Measurements from ENCODE around the gene ERCC5.

ERCC5 gene

DNA sequence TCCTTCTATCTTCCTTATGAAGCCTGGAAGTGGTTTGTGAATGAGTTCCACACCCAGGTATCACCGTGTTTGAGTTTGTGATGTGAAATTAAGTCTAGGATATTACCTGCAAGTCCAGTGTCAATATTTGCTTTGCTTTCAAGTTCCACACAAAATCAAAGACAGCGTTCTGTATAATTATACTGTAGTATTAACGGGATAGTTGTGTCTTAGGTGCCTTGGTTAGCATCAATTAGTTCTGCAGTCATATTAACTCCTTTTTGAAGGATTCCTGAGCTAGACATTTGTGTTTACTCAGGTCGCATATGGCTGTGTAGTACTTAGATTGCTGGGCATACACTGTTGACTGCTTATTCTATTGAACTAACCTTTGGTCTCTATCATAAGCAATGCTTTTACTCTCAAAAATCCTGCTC, 54.4 kb downstream of the ERCC5 start:
- Mint-ChIP-seq H3K36me3 (ENCODE audit: low read depth) (no peaks in the 10 kb centered on the region), H3K4me1 (peaks cover 21% of the 10 kb centered on the region), H3K4me3 (no peak overlapping the region), H3K9me3 (no peaks in the 10 kb centered on the region), H3K27me3 (ENCODE audit: low read depth, poor library complexity) (no peaks in the 10 kb centered on the region), H3K27ac (no peak overlapping the region)
- DNase-seq, result no peak
- TF ChIP-seq, protein P1, sequence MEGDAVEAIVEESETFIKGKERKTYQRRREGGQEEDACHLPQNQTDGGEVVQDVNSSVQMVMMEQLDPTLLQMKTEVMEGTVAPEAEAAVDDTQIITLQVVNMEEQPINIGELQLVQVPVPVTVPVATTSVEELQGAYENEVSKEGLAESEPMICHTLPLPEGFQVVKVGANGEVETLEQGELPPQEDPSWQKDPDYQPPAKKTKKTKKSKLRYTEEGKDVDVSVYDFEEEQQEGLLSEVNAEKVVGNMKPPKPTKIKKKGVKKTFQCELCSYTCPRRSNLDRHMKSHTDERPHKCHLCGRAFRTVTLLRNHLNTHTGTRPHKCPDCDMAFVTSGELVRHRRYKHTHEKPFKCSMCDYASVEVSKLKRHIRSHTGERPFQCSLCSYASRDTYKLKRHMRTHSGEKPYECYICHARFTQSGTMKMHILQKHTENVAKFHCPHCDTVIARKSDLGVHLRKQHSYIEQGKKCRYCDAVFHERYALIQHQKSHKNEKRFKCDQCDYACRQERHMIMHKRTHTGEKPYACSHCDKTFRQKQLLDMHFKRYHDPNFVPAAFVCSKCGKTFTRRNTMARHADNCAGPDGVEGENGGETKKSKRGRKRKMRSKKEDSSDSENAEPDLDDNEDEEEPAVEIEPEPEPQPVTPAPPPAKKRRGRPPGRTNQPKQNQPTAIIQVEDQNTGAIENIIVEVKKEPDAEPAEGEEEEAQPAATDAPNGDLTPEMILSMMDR (IDR thresholded peaks at IDR 0.05), result no peak

- Mint-ChIP-seq H3K4me3 (no peak overlapping the region), H3K27me3 (ENCODE audit: low read depth, poor library complexity) (no peaks in the 10 kb centered on the region), H3K36me3 (ENCODE audit: low read depth) (no peaks in the 10 kb centered on the region), H3K9me3 (no peaks in the 10 kb centered on the region), H3K27ac (no peak overlapping the region), H3K4me1 (peaks cover 21% of the 10 kb centered on the region)
- DNase-seq, result no peak
- TF ChIP-seq, protein P1 (IDR thresholded peaks at IDR 0.05), result no peak
These were observed 55.2 kb downstream of the ERCC5 start for GRCh38 chr13:102901056-102901455.

DNA sequence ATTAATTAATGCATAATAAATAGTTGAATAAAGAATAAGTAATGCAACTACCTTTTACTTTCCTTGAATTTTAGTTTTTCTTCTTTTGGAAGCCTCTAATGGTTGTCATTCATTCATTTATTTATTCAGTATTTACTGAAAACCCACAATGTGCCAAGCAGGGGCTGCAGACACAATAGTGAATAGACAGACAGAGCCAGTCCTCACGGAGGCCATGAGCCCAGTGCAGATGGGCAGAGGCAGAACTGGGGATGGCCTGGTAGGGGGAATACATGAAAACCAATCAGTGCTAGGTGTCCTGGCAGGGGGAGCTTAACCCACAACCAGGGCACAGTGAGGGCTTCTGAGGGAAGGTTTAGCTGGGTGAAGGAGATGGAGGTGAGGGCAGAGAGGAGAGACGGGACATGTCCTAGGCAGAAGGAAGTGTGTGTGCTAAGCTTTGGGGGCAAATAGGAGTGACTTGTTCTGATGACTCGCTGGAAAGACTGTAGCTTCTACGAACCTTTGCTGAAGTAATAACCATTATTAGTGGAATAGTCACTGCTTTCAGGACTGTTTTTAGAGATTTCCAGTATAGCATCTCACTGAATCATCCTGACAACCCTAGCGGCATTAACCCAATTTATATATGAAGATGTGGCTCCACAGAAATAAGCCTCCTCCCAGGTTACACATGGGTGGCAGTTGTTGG, 55.9 kb downstream of the ERCC5 start:
- H3K9me3 Mint-ChIP-seq, result no peaks in the 10 kb centered on the region
- H3K4me1 Mint-ChIP-seq, result peaks cover 21% of the 10 kb centered on the region
- TF ChIP-seq, protein P1 (IDR thresholded peaks at IDR 0.05), result no peak
- H3K4me3 Mint-ChIP-seq, result no peak overlapping the region
- no peaks in the 10 kb centered on the region for H3K27me3 Mint-ChIP-seq (ENCODE audit: low read depth, poor library complexity)
- H3K27ac Mint-ChIP-seq, result no peak overlapping the region
- DNase-seq, result no peak
- no peaks in the 10 kb centered on the region for H3K36me3 Mint-ChIP-seq (ENCODE audit: low read depth)

GRCh38 chr13:102902789-102903347, 57.0 kb downstream of the ERCC5 start:
- H3K4me3 Mint-ChIP-seq, result no peak overlapping the region
- no peaks in the 10 kb centered on the region for H3K27me3 Mint-ChIP-seq (ENCODE audit: low read depth, poor library complexity)
- DNase-seq, result no peak
- TF ChIP-seq, protein P1 (IDR thresholded peaks at IDR 0.05), result no peak
- H3K36me3 Mint-ChIP-seq (ENCODE audit: low read depth), result no peaks in the 10 kb centered on the region
- peaks cover 21% of the 10 kb centered on the region for H3K4me1 Mint-ChIP-seq
- H3K9me3 Mint-ChIP-seq, result no peaks in the 10 kb centered on the region
- no peak overlapping the region for H3K27ac Mint-ChIP-seq

- no peak for DNase-seq
- Mint-ChIP-seq H3K27me3 (ENCODE audit: low read depth, poor library complexity) (no peaks in the 10 kb centered on the region), H3K9me3 (no peaks in the 10 kb centered on the region), H3K4me1 (peaks cover 21% of the 10 kb centered on the region), H3K4me3 (no peak overlapping the region), H3K36me3 (ENCODE audit: low read depth) (no peaks in the 10 kb centered on the region), H3K27ac (no peak overlapping the region)
- TF ChIP-seq, protein P1 (IDR thresholded peaks at IDR 0.05), result peak; percentile 60
These were observed 58.0 kb downstream of the ERCC5 start for GRCh38 chr13:102903659-102904407.
